Liver (tissue), 9 donors: Measurements from ENCODE around the gene TEC. TPM values are rescaled to one million over a fixed set of nuclear protein-coding genes. Genes with fewer than 3 reads are reported as not detected.

Experiments
- DNase-seq: peaks from one replicate; pipeline ENCODE4 v3.0.0-alpha.2; 2017; ENCODE audit warnings: low spot score
- H3K27ac ChIP-seq, 2 donors: one replicate each; pipeline ENCODE4 v1.7.0; 2013; ENCODE audit warnings: inconsistent platforms in 2 of 2, low read length in 2 of 2, control low read depth in 1 of 2, low read depth in 1 of 2, mild to moderate bottlenecking in 1 of 2
- H3K27me3 ChIP-seq, 4 donors: one replicate each; pipeline versions ENCODE4 v1.6.1 to v1.7.0; 2013; ENCODE audit warnings: low read length in 3 of 4, inconsistent platforms in 1 of 4, mild to moderate bottlenecking in 1 of 4, moderate library complexity in 1 of 4; ENCODE audit not compliant: control insufficient read depth in 4 of 4, insufficient read depth in 4 of 4
- H3K36me3 ChIP-seq, 4 donors: one replicate each; pipeline versions ENCODE4 v1.6.1 to v1.7.0; 2013; ENCODE audit warnings: low read length in 3 of 4, mild to moderate bottlenecking in 3 of 4, low read depth in 1 of 4, moderate library complexity in 1 of 4; ENCODE audit not compliant: control insufficient read depth in 4 of 4, insufficient read depth in 3 of 4
- H3K4me1 ChIP-seq, 4 donors: one replicate each; pipeline versions ENCODE4 v1.6.1 to v1.7.0; 2013; ENCODE audit warnings: low read length in 3 of 4, mild to moderate bottlenecking in 3 of 4, moderate library complexity in 1 of 4; ENCODE audit not compliant: control insufficient read depth in 4 of 4, insufficient read depth in 4 of 4
- H3K4me3 ChIP-seq, 3 donors: one replicate each; pipeline versions ENCODE4 v1.6.1 to v1.7.0; 2013; ENCODE audit warnings: low read length in 3 of 3, control low read depth in 1 of 3, low read depth in 1 of 3, mild to moderate bottlenecking in 1 of 3
- H3K9ac ChIP-seq, 2 donors: one replicate each; pipeline ENCODE4 v1.7.0; 2013; ENCODE audit warnings: low read length in 2 of 2, mild to moderate bottlenecking in 2 of 2, moderate library complexity in 2 of 2, control low read depth in 1 of 2, low read depth in 1 of 2
- H3K9me3 ChIP-seq, 4 donors: one replicate each; pipeline versions ENCODE4 v1.6.1 to v1.7.0; 2013; ENCODE audit warnings: low read length in 3 of 4; ENCODE audit not compliant: control insufficient read depth in 4 of 4
- ATF3 ChIP-seq: IDR thresholded peaks from 2 replicates; pipeline ENCODE4 v1.6.1; 2016; ENCODE audit warnings: antibody characterized with exemption
- CTCF ChIP-seq: fragments of 150-350 bp; IDR thresholded peaks from 2 replicates; pipeline ENCODE4 v1.5.1; 2017; ENCODE audit warnings: improper control_type of control experiment, low read depth, low read length; ENCODE audit not compliant: missing input control
- EGR1 ChIP-seq, 2 donors: IDR thresholded peaks; 2 replicates each; pipeline ENCODE4 v1.6.1; 2016 to 2018; ENCODE audit warnings: antibody characterized with exemption in 2 of 2, low read depth in 2 of 2
- FOXA2 ChIP-seq: IDR thresholded peaks from 2 replicates; pipeline ENCODE4 v1.6.1; 2016; ENCODE audit warnings: antibody characterized with exemption
- HNF4A ChIP-seq, 2 donors: conservative IDR thresholded peaks; 2 replicates each; pipeline ENCODE4 v1.6.1; 2016; ENCODE audit warnings: antibody characterized with exemption in 2 of 2, mild to moderate bottlenecking in 2 of 2
- HNF4G ChIP-seq: IDR thresholded peaks from 2 replicates; pipeline ENCODE4 v1.6.1; 2016; ENCODE audit warnings: antibody characterized with exemption
- JUND ChIP-seq, 2 donors: IDR thresholded peaks; 2 replicates each; pipeline ENCODE4 v1.6.1; 2016; ENCODE audit warnings: antibody characterized with exemption in 2 of 2
- MAX ChIP-seq: IDR thresholded peaks from 2 replicates; pipeline ENCODE4 v1.6.1; 2016; ENCODE audit warnings: antibody characterized with exemption
- RAD21 ChIP-seq, 2 donors: IDR thresholded peaks; 2 replicates each; pipeline ENCODE4 v1.6.1; 2016; ENCODE audit warnings: antibody characterized with exemption in 2 of 2, mild to moderate bottlenecking in 2 of 2
- REST ChIP-seq: IDR thresholded peaks from 2 replicates; pipeline ENCODE4 v1.6.1; 2016; ENCODE audit warnings: antibody characterized with exemption, mild to moderate bottlenecking
- RXRA ChIP-seq, 2 donors: IDR thresholded peaks; 2 replicates each; pipeline ENCODE4 v1.6.1; 2017 to 2018; ENCODE audit warnings: antibody characterized with exemption in 2 of 2, mild to moderate bottlenecking in 1 of 2
- SP1 ChIP-seq: IDR thresholded peaks from 2 replicates; pipeline ENCODE4 v1.6.1; 2018; ENCODE audit warnings: antibody characterized with exemption, mild to moderate bottlenecking
- TAF1 ChIP-seq: conservative IDR thresholded peaks from 2 replicates; pipeline ENCODE4 v1.6.1; 2016; ENCODE audit warnings: antibody characterized with exemption, mild to moderate bottlenecking
- YY1 ChIP-seq: IDR thresholded peaks from 2 replicates; pipeline ENCODE4 v1.6.1; 2016; ENCODE audit warnings: antibody characterized with exemption, mild to moderate bottlenecking
- ZBTB33 ChIP-seq: IDR thresholded peaks from 2 replicates; pipeline ENCODE4 v1.6.1; 2016; ENCODE audit warnings: antibody characterized with exemption
- WGBS: extraction: QIAGEN DNeasy Blood & Tissue Kit; methylation state at CpG from one replicate; pipeline ENCODE4 v1.1.7; 2013; 5-methylcytosine and 5-hydroxymethylcytosine counted together
- polyA plus RNA-seq, 2 donors: library from polyadenylated mRNA; stranded (reverse) in 1 of 2; unstranded in 1 of 2; fragments of 200-250 nt in 1 of 2; fragments of >200 nt in 1 of 2; fragmentation: Nextera tagmentation in 1 of 2; extraction: Ambion mirVana in 1 of 2; gene quantifications; one replicate each; pipeline versions ENCODE4 v1.2.1 to v1.2.3, GENCODE V29; 2013 to 2015
- total RNA-seq, 2 donors: library from RNA; depleted of rRNA; stranded (reverse); fragments of >200 nt; gene quantifications; one replicate each; pipeline ENCODE4 v1.2.3, GENCODE V29; 2014
- donor health status: healthy.
- donor health status: healthy.
- donor health status: healthy.
- donor health status: healthy.
- donor health status: healthy.

TEC gene
- total and polyA plus RNA-seq, 4 donors, result 1.1 to 4.7 (median 2.0) TPM

GRCh38 chr4:48129307-48130014 is 140.2 kb downstream of the TEC start (continued):
- TF ChIP-seq JUND (IDR thresholded peaks at IDR 0.05), result no peak
- TF ChIP-seq HNF4A (conservative IDR thresholded peaks at IDR 0.05), result no peak
- TF ChIP-seq SP1, result no peak
- TF ChIP-seq TAF1, result no peak

GRCh38 chr4:48127682-48128404 is 141.8 kb downstream of the TEC start:
- no peaks in the 10 kb centered on the region for H3K27me3 ChIP-seq
- H3K9ac ChIP-seq, result no peak overlapping the region
- no peaks in the 10 kb centered on the region for H3K9me3 ChIP-seq
- TF ChIP-seq RAD21 (IDR thresholded peaks at IDR 0.05) (peak; percentile 84 to 89), FOXA2 (peak; percentile 2), HNF4A (conservative IDR thresholded peaks at IDR 0.05) (peak in 1 of 2 donors; percentile 9), MAX (no peak), JUND (IDR thresholded peaks at IDR 0.05) (no peak), CTCF (peak; percentile 60), ZBTB33 (no peak), SP1 (no peak), ATF3 (no peak), HNF4G (no peak), RXRA (IDR thresholded peaks at IDR 0.05) (no peak)
- no peak overlapping the region for H3K27ac ChIP-seq
- H3K36me3 ChIP-seq, result no peaks in the 10 kb centered on the region
- 23% methylated on average over 13 of the region's 13 CpGs for WGBS
- peaks cover 0 to 8% (median 4%) of the 10 kb centered on the region in 4 donors for H3K4me1 ChIP-seq
- H3K4me3 ChIP-seq, result peak overlapping the region in 1 of 3 donors; percentile 22
- DNase-seq, result peak; percentile 73

GRCh38 chr4:48127231-48127630 is 142.4 kb downstream of the TEC start:
- peaks cover 0 to 8% (median 4%) of the 10 kb centered on the region in 4 donors for H3K4me1 ChIP-seq
- 33% methylated on average over 3 of the region's 3 CpGs for WGBS
- H3K36me3 ChIP-seq, result no peaks in the 10 kb centered on the region
- no peak overlapping the region for H3K4me3 ChIP-seq
- H3K27me3 ChIP-seq, result no peaks in the 10 kb centered on the region
- H3K9me3 ChIP-seq, result no peaks in the 10 kb centered on the region
- DNase-seq, result no peak
- H3K27ac ChIP-seq, result no peak overlapping the region
- H3K9ac ChIP-seq, result no peak overlapping the region
- TF ChIP-seq CTCF (no peak), ZBTB33 (no peak), HNF4G (no peak), HNF4A (conservative IDR thresholded peaks at IDR 0.05) (no peak), YY1 (no peak), REST (no peak), JUND (IDR thresholded peaks at IDR 0.05) (no peak), EGR1 (IDR thresholded peaks at IDR 0.05; ENCODE audit: low read depth in 2 of 2) (no peak)
